Measurements from ENCODE around the gene ME2.

DNA sequence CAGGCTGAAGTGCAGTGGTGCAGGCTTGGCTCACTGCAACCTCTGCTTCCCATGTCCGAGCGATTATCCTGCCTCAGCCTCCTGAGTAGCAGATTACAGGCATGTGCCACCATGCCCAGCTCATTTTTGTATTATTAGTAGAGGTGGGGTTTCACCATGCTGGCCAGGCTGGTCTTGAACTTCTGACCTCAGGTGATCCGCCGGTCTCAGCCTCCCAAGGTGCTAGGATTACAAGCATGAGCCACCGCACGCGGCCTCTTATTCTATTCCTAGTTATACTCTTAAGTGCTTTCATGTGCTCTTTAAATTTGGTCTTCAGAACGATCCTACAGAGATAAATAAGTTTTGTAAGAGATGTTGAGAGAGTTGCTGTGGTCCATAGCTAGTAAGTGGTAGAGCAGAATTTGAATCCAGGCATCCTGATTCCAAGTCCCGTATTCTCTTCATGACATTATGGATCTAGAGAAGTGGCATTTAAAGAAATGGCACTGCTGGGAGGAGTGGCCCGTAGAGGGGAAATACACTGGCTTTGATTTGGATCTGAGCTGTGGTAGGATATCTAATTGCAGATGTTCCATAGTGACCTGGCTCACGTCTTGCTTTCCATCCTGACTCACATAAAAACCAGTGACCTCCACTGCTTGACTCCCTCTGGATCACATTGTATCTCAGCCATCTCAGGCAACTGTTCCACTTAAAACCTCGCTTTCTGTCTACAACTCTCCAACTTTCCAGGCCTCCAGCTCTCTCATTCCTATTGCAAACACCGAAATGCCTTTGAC, 22.8 kb upstream of the ME2 start:
- no peak for TF ChIP-seq POLR2A (IDR thresholded peaks at IDR 0.05)
- no peak for TF ChIP-seq CTCF (IDR thresholded peaks at IDR 0.05)
